SK-N-SH treated with all-trans-retinoic acid at 6 μM for 48 hours (cell line): ENCODE data around the gene SOCS3.
A peak's percentile ranks its signal among the peaks of the same experiment; 100 is the strongest.
"Not testable (repeated sequence)": the region's sequence is repeated elsewhere in the genome, so short reads cannot be mapped to it uniquely, and the experiment has no call there.

ENCODE experiments used
- ATAC-seq: fragments of 200-7000 bp; cut with Tn5 transposase; 3 replicates; pipeline ENCODE4 v1.9.1; 2020; ENCODE audit warnings: mild to moderate bottlenecking, moderate library complexity
- ARNTL ChIP-seq: fragments of 450-650 bp; formaldehyde crosslinking; IDR thresholded peaks from 2 replicates; pipeline ENCODE4 v1.5.0; 2020; ENCODE audit warnings: low read depth, mild to moderate bottlenecking, moderate library complexity, borderline replicate concordance
- CSDC2 ChIP-seq: fragments of 250-450 bp; sonication (Bioruptor Pico); IDR thresholded peaks from 2 replicates; pipeline ENCODE4 v1.5.0; 2020; ENCODE audit warnings: mild to moderate bottlenecking, moderate library complexity
- CSRNP3 ChIP-seq: fragments of 250-450 bp; sonication (Bioruptor Pico); IDR thresholded peaks from 2 replicates; pipeline ENCODE4 v1.5.1; 2021; ENCODE audit warnings: mild to moderate bottlenecking, moderate library complexity
- ESRRG ChIP-seq: fragments of 250-450 bp; sonication (Bioruptor Pico); IDR thresholded peaks from 2 replicates; pipeline ENCODE4 v1.6.1; 2021; ENCODE audit warnings: mild to moderate bottlenecking
- GLIS3 ChIP-seq: fragments of 250-450 bp; sonication (Bioruptor Pico); IDR thresholded peaks from 2 replicates; pipeline ENCODE4 v1.5.0; 2020; ENCODE audit warnings: mild to moderate bottlenecking, moderate library complexity
- ISL1 ChIP-seq: fragments of 250-450 bp; sonication (Bioruptor Pico); IDR thresholded peaks from 2 replicates; pipeline ENCODE4 v2.1.2; 2022; ENCODE audit warnings: mild to moderate bottlenecking, moderate library complexity
- OSR1 ChIP-seq: fragments of 250-450 bp; sonication (Bioruptor Pico); IDR thresholded peaks from 2 replicates; pipeline ENCODE4 v1.8.0; 2022; ENCODE audit warnings: moderate library complexity, mild to moderate bottlenecking, inconsistent platforms
- PPARA ChIP-seq: fragments of 250-450 bp; sonication (Bioruptor Pico); IDR thresholded peaks from 2 replicates; pipeline ENCODE4 v1.5.0; 2020; ENCODE audit warnings: mild to moderate bottlenecking, borderline replicate concordance
- RARB ChIP-seq: fragments of 250-450 bp; sonication (Bioruptor Pico); IDR thresholded peaks from 2 replicates; pipeline ENCODE4 v1.8.0; 2021; ENCODE audit warnings: mild to moderate bottlenecking, moderate library complexity
- SNAI2 ChIP-seq: fragments of 250-450 bp; sonication (Bioruptor Pico); IDR thresholded peaks from 2 replicates; pipeline ENCODE4 v1.5.0; 2020; ENCODE audit warnings: mild to moderate bottlenecking, moderate library complexity
- TCF4 ChIP-seq: fragments of 250-450 bp; sonication (Bioruptor Pico); IDR thresholded peaks from 2 replicates; pipeline ENCODE4 v1.8.0; 2021; ENCODE audit warnings: mild to moderate bottlenecking, moderate library complexity, borderline replicate concordance
- TOX ChIP-seq: fragments of 250-450 bp; sonication (Bioruptor Pico); IDR thresholded peaks from 2 replicates; pipeline ENCODE4 v1.8.0; 2021; ENCODE audit warnings: mild to moderate bottlenecking, moderate library complexity, borderline replicate concordance
- ZC3H10 ChIP-seq: fragments of 250-450 bp; sonication (Bioruptor Pico); IDR thresholded peaks from 2 replicates; pipeline ENCODE4 v1.5.1; 2021; ENCODE audit warnings: mild to moderate bottlenecking, moderate library complexity
- ZFP3 ChIP-seq: fragments of 250-450 bp; sonication (Bioruptor Pico); IDR thresholded peaks from 2 replicates; pipeline ENCODE4 v1.5.0; 2020; ENCODE audit warnings: mild to moderate bottlenecking, moderate library complexity
- ZFP30 ChIP-seq: fragments of 450-650 bp; formaldehyde crosslinking; IDR thresholded peaks from 2 replicates; pipeline ENCODE4 v1.5.0; 2022; ENCODE audit warnings: mild to moderate bottlenecking, moderate library complexity
- ZNF565 ChIP-seq: fragments of 450-650 bp; formaldehyde crosslinking; conservative IDR thresholded peaks from 2 replicates; pipeline ENCODE4 v1.5.0; 2020; ENCODE audit warnings: low read depth, mild to moderate bottlenecking, moderate library complexity
- ZNF8 ChIP-seq: fragments of 450-650 bp; formaldehyde crosslinking; IDR thresholded peaks from 2 replicates; pipeline ENCODE4 v1.5.0; 2020; ENCODE audit warnings: mild to moderate bottlenecking, moderate library complexity
- TF ChIP-seq, protein P1 (sequence below): fragments of 250-450 bp; sonication (Bioruptor Pico); IDR thresholded peaks from 2 replicates; pipeline ENCODE4 v1.8.0; 2021; ENCODE audit warnings: low read depth, mild to moderate bottlenecking, moderate library complexity, borderline replicate concordance
- TF ChIP-seq, protein P2 (sequence below): fragments of 250-450 bp; sonication (Bioruptor Pico); IDR thresholded peaks from 2 replicates; pipeline ENCODE4 v1.8.0; 2020; ENCODE audit warnings: mild to moderate bottlenecking, moderate library complexity, borderline replicate concordance
- TF ChIP-seq, protein P3 (sequence below): fragments of 250-450 bp; sonication (Bioruptor Pico); IDR thresholded peaks from 2 replicates; pipeline ENCODE4 v1.5.1; 2020; ENCODE audit warnings: low read depth, mild to moderate bottlenecking, moderate library complexity

SOCS3 gene

DNA sequence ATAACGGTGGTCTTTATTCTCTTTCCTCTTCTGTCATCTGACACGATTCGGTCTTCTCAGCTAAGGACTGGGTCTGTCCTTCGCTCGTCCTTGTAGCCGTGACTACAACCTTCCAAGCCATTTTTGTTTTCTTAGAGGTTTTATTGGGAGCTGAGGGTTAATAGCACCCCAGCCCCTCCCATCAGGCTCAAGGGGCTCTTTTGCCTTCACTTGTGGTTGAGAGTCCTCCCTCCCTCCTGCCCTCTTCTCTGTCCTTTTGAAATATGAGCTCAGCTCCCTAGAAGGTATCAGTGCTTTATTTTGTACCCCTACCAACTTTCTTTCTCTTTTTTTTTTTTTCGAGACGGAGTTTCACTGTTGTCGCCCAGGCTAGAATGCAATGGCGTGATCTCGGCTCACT is 24.7 kb downstream of the SOCS3 start:
- TF ChIP-seq PPARA: no peak
- TF ChIP-seq ZFP3: no peak
- TF ChIP-seq, protein P1, sequence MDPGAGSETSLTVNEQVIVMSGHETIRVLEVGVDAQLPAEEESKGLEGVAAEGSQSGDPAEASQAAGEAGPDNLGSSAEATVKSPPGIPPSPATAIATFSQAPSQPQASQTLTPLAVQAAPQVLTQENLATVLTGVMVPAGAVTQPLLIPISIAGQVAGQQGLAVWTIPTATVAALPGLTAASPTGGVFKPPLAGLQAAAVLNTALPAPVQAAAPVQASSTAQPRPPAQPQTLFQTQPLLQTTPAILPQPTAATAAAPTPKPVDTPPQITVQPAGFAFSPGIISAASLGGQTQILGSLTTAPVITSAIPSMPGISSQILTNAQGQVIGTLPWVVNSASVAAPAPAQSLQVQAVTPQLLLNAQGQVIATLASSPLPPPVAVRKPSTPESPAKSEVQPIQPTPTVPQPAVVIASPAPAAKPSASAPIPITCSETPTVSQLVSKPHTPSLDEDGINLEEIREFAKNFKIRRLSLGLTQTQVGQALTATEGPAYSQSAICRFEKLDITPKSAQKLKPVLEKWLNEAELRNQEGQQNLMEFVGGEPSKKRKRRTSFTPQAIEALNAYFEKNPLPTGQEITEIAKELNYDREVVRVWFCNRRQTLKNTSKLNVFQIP (CRISPR knock-in tag): no peak
- TF ChIP-seq RARB (CRISPR knock-in tag): no peak
- no peak for TF ChIP-seq TOX
- TF ChIP-seq ESRRG (CRISPR knock-in tag): no peak
- TF ChIP-seq ZC3H10: no peak
- no peak for ATAC-seq

- TF ChIP-seq OSR1 (CRISPR knock-in tag) (no peak), CSRNP3 (no peak), TCF4 (CRISPR knock-in tag) (no peak), ISL1 (CRISPR knock-in tag) (no peak), ZFP30 (no peak), GLIS3 (CRISPR knock-in tag) (no peak), SNAI2 (CRISPR knock-in tag) (no peak), TOX (no peak), ZNF8 (no peak), ZNF565 (CRISPR knock-in tag) (no peak), ZFP3 (no peak), ARNTL (CRISPR knock-in tag) (no peak), PPARA (no peak), CSDC2 (no peak), ESRRG (CRISPR knock-in tag) (no peak), RARB (CRISPR knock-in tag) (no peak)
- TF ChIP-seq, protein P2, sequence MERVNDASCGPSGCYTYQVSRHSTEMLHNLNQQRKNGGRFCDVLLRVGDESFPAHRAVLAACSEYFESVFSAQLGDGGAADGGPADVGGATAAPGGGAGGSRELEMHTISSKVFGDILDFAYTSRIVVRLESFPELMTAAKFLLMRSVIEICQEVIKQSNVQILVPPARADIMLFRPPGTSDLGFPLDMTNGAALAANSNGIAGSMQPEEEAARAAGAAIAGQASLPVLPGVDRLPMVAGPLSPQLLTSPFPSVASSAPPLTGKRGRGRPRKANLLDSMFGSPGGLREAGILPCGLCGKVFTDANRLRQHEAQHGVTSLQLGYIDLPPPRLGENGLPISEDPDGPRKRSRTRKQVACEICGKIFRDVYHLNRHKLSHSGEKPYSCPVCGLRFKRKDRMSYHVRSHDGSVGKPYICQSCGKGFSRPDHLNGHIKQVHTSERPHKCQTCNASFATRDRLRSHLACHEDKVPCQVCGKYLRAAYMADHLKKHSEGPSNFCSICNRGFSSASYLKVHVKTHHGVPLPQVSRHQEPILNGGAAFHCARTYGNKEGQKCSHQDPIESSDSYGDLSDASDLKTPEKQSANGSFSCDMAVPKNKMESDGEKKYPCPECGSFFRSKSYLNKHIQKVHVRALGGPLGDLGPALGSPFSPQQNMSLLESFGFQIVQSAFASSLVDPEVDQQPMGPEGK (CRISPR knock-in tag): no peak
- TF ChIP-seq, protein P1 (CRISPR knock-in tag): no peak
- TF ChIP-seq, protein P3, sequence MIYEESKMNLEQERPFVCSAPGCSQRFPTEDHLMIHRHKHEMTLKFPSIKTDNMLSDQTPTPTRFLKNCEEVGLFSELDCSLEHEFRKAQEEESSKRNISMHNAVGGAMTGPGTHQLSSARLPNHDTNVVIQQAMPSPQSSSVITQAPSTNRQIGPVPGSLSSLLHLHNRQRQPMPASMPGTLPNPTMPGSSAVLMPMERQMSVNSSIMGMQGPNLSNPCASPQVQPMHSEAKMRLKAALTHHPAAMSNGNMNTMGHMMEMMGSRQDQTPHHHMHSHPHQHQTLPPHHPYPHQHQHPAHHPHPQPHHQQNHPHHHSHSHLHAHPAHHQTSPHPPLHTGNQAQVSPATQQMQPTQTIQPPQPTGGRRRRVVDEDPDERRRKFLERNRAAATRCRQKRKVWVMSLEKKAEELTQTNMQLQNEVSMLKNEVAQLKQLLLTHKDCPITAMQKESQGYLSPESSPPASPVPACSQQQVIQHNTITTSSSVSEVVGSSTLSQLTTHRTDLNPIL (CRISPR knock-in tag): no peak
- ATAC-seq: no peak
Measured at GRCh38 chr17:78332991-78333390, 26.9 kb downstream of the SOCS3 start.

DNA sequence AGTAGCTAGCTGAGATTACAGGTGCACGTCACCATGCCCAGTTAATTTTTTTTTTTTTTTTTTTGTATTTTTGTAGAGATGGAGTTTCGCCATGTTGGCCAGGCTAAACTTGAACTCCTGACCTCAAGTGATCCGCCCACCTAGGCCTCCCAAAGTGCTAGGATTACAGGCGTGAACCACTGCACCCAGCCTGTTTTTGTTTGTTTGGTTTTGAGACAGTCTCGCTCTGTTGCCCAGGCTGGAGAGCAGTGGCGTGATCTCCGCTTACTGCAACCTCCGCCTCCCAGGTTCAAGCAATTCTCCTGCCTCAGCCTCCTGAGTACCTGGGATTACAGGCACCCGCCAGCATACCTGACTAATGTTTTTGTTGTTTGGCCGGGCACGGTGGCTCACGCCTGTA is 28.5 kb downstream of the SOCS3 start:
- ATAC-seq: not testable (repeated sequence)

DNA sequence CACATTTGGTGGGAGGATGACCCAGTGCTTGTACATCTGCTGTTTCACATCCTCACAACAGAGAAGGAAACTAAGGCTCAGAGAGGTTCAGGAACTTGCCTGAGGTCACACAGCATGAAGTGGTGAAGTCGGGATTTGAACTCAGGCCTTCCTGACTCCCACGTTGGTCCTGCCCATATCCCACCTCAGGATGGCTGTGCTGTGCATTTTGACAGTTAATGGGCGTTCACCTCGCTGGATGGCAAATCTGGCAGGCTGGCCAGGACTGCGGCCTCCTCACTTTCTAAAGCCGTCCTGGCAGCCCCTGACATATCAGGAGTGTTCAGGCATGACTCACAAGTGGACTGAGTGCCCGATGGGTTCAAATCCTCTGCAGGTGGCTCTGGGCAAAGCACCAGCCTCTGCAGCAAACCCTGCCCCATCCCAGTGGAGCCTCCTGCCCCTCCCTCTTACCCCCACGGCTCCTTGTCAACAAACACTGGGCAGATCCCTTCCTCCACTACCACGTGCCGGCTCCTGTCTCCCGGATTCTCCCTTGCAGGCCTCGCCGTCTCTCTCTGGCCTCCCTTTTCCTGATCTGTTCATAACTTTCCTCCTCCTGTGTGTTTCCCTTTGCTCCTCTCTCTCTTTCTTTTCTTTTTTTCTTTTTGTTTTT is 29.2 kb downstream of the SOCS3 start:
- peak; percentile 77 for ATAC-seq
- TF ChIP-seq OSR1 (CRISPR knock-in tag): 0 out of 2 replicates have a peak, but pooled peaks have one; percentile 48
- TF ChIP-seq ZFP30: no peak
- no peak for TF ChIP-seq GLIS3 (CRISPR knock-in tag)
